Measurements from ENCODE around the gene SMIM43. TPM values are rescaled to one million over a fixed set of nuclear protein-coding genes. Genes with fewer than 3 reads are reported as not detected.

SMIM43 gene
- total and polyA plus RNA-seq, 2 of the 8 experiments (the other 6 are each of a cell fraction or from before 2014, with no cell fraction given): 0.50 to 0.94 TPM

GRCh38 chr4:121777625-121778024, 12.7 kb upstream of the SMIM43 start:
- POLR2A ChIA-PET (ENCODE audit: partially characterized antibody): interaction anchor here (0.6 to 2.3 kb wide), 4 partner anchors 9 to 84 kb away, joined by 3 to 10 read pairs (median 5); partner anchors contain the start of gene SMIM43
- no peak for TF ChIP-seq SP2 (IDR thresholded peaks at IDR 0.05; ENCODE audit: low read length)
- TF ChIP-seq TCF12 (IDR thresholded peaks at IDR 0.05; ENCODE audit: low read depth, low read length): no peak
- TF ChIP-seq BACH1 (IDR thresholded peaks at IDR 0.05; ENCODE audit: low read length): no peak
- no peak for TF ChIP-seq RXRA (IDR thresholded peaks at IDR 0.05; ENCODE audit: insufficient read depth, low read depth, low read length)
- no peak for TF ChIP-seq CHD2 (IDR thresholded peaks at IDR 0.05; ENCODE audit: low read length)
- TF ChIP-seq KDM5A (IDR thresholded peaks at IDR 0.05; ENCODE audit: low read length): no peak
- no peak for TF ChIP-seq NANOG (IDR thresholded peaks at IDR 0.05; ENCODE audit: insufficient read depth, low read depth, low read length, poor library complexity, severe bottlenecking)
- no peak for TF ChIP-seq EGR1 (IDR thresholded peaks at IDR 0.05; ENCODE audit: borderline replicate concordance, low read depth, low read length)
- no peak for TF ChIP-seq CBX5 (IDR thresholded peaks at IDR 0.05; ENCODE audit: low read depth, low read length)
- no peak for TF ChIP-seq RFX5 (IDR thresholded peaks at IDR 0.05; ENCODE audit: borderline replicate concordance, low read depth, low read length)
- TF ChIP-seq E2F6 (IDR thresholded peaks at IDR 0.05): no peak
- no peak for TF ChIP-seq CREB1 (IDR thresholded peaks at IDR 0.05)
- no peak for TF ChIP-seq HDAC2 (IDR thresholded peaks at IDR 0.05; ENCODE audit: borderline replicate concordance in 1 of 2, low read depth in 2 of 2, low read length in 2 of 2)
- no peak for TF ChIP-seq CTBP2 (IDR thresholded peaks at IDR 0.05; ENCODE audit: borderline replicate concordance, insufficient read depth, insufficient read length, low read length)
- no peak overlapping the region for H2AK5ac ChIP-seq (ENCODE audit: low read depth, low read length)
- 73% methylated on average over 3 of the region's 3 CpGs; no CpG with 5 or more reads in 1 of the 2 experiments for WGBS, 2 experiments (ENCODE audit: extremely low coverage in 1 of 2, insufficient coverage in 1 of 2, insufficient read length in 1 of 2, insufficient replicate concordance in 2 of 2, low coverage in 1 of 2, low lambda C conversion rate in 2 of 2, missing lambda C conversion rate in 1 of 2)
- peaks cover 0 to 2% (median 0%) of the 10 kb centered on the region in 4 experiments; a peak in 1 of 7 replicates for H3K27me3 ChIP-seq (replicated peaks in 1 of 4; ENCODE audit: control insufficient read depth in 3 of 4, extremely low read depth in 1 of 4, insufficient read depth in 3 of 4, low read length in 3 of 4)
- no peaks in the 10 kb centered on the region for H4K20me1 ChIP-seq (replicated peaks in 1 of 2; ENCODE audit: control insufficient read depth in 1 of 2, insufficient read depth in 2 of 2, low read length in 2 of 2)
- H4K91ac ChIP-seq (replicated peaks; ENCODE audit: insufficient read length, low read length): no peak overlapping the region
- no peak overlapping the region for H3K4me2 ChIP-seq (ENCODE audit: insufficient read depth in 1 of 2, low read depth in 2 of 2, low read length in 2 of 2)
- no peak for FAIRE-seq
- H3K23me2 ChIP-seq (ENCODE audit: low read depth, low read length): no peaks in the 10 kb centered on the region
- no peak overlapping the region for H3K23ac ChIP-seq (ENCODE audit: insufficient read length)
- no peak overlapping the region for H2AFZ ChIP-seq (ENCODE audit: low read length)
- CTCF ChIA-PET (ENCODE audit: partially characterized antibody): interaction anchor here (1.1 to 2.0 kb wide), 2 partner anchors 12 to 56 kb away, joined by 3 to 10 read pairs; partner anchors contain the start of gene SMIM43
- H3K18ac ChIP-seq (ENCODE audit: extremely low read depth, low read length): no peak overlapping the region
- no peak overlapping the region for H4K5ac ChIP-seq (ENCODE audit: insufficient read length, low read depth, low read length)
- no peak overlapping the region for H3K4ac ChIP-seq (replicated peaks; ENCODE audit: insufficient read length, low read depth, low read length)
- H3K9ac ChIP-seq (replicated peaks in 1 of 4; ENCODE audit: extremely low read depth in 1 of 4, low read depth in 3 of 4, low read length in 3 of 4): no peak overlapping the region
- no peak overlapping the region for H3K14ac ChIP-seq (ENCODE audit: insufficient read length)
- H3K79me1 ChIP-seq (ENCODE audit: low read depth, low read length): no peaks in the 10 kb centered on the region
- H3K79me2 ChIP-seq (ENCODE audit: control insufficient read depth in 1 of 2, insufficient read depth in 2 of 2, low read length in 2 of 2): no peaks in the 10 kb centered on the region
- DNase-seq (ENCODE audit: low read depth in 1 of 2, low spot score in 2 of 2): no peak
- no peak overlapping the region for H2BK15ac ChIP-seq (ENCODE audit: low read length)
- no peak overlapping the region for H4K8ac ChIP-seq (ENCODE audit: extremely low read depth, insufficient read depth, low read length)
- no peak overlapping the region for H2BK12ac ChIP-seq (ENCODE audit: low read depth, low read length)
- H3K4me1 ChIP-seq (replicated peaks in 1 of 4; ENCODE audit: control insufficient read depth in 3 of 4, insufficient read depth in 4 of 4, low read length in 3 of 4): peaks cover 0 to 2% (median 0%) of the 10 kb centered on the region in 4 experiments; a peak in 1 of 7 replicates
- H2BK120ac ChIP-seq (replicated peaks; ENCODE audit: low read depth, low read length): no peak overlapping the region
- H3K36me3 ChIP-seq (ENCODE audit: control insufficient read depth in 2 of 4, insufficient read depth in 4 of 4, low read length in 3 of 4): no peaks in the 10 kb centered on the region
- no peak overlapping the region for H3K4me3 ChIP-seq (ENCODE audit: extremely low read depth in 1 of 4, insufficient read depth in 2 of 4, low read depth in 3 of 4, low read length in 4 of 4)
- no peak overlapping the region for H3K27ac ChIP-seq (ENCODE audit: low read depth, low read length)
- H2BK5ac ChIP-seq (ENCODE audit: low read depth, low read length): no peak overlapping the region
- H2BK20ac ChIP-seq (ENCODE audit: low read length): no peak overlapping the region
- no peaks in the 10 kb centered on the region for H3K9me3 ChIP-seq (ENCODE audit: insufficient read depth in 2 of 2, low read depth in 1 of 2, low read length in 1 of 2)
- H3K56ac ChIP-seq (replicated peaks; ENCODE audit: insufficient read length, low read depth, low read length): no peak overlapping the region

Data from H1 (cell line).